ENCODE data around the gene FOXI3.

FOXI3 gene

GRCh38 chr2:88464153-88464552 is 11.7 kb upstream of the FOXI3 start:
- Mint-ChIP-seq H3K4me1 (peaks cover 6% of the 10 kb centered on the region), H3K27me3 (ENCODE audit: low read depth, poor library complexity) (peaks cover 16% of the 10 kb centered on the region), H3K27ac (no peak overlapping the region), H3K4me3 (no peak overlapping the region), H3K9me3 (no peaks in the 10 kb centered on the region), H3K36me3 (ENCODE audit: low read depth) (no peaks in the 10 kb centered on the region)
- no peak for TF ChIP-seq CTCF (IDR thresholded peaks at IDR 0.05)
- DNase-seq: no peak

- DNase-seq: no peak
- Mint-ChIP-seq H3K9me3 (no peaks in the 10 kb centered on the region), H3K27me3 (ENCODE audit: low read depth, poor library complexity) (peaks cover 29% of the 10 kb centered on the region), H3K4me1 (peaks cover 13% of the 10 kb centered on the region), H3K36me3 (ENCODE audit: low read depth) (no peaks in the 10 kb centered on the region), H3K4me3 (no peak overlapping the region), H3K27ac (peak overlapping the region; percentile 1)
- no peak for TF ChIP-seq CTCF (IDR thresholded peaks at IDR 0.05)
These were observed 6.1 kb upstream of the FOXI3 start for GRCh38 chr2:88458633-88459032.

- no peaks in the 10 kb centered on the region for H3K36me3 Mint-ChIP-seq (ENCODE audit: low read depth)
- H3K4me3 Mint-ChIP-seq: peak overlapping the region; percentile 83
- no peaks in the 10 kb centered on the region for H3K9me3 Mint-ChIP-seq
- no peak for TF ChIP-seq CTCF (IDR thresholded peaks at IDR 0.05)
- peaks cover 65% of the 10 kb centered on the region for H3K27me3 Mint-ChIP-seq (ENCODE audit: low read depth, poor library complexity)
- H3K4me1 Mint-ChIP-seq: peaks cover 9% of the 10 kb centered on the region
- peak; percentile 20 for DNase-seq
- no peak overlapping the region for H3K27ac Mint-ChIP-seq
These were observed 588 bp upstream of the FOXI3 start for GRCh38 chr2:88452980-88453582.

- no peak for TF ChIP-seq CTCF (IDR thresholded peaks at IDR 0.05)
- Mint-ChIP-seq H3K27ac (no peak overlapping the region), H3K4me3 (peak overlapping the region; percentile 80), H3K4me1 (peaks cover 6% of the 10 kb centered on the region), H3K27me3 (ENCODE audit: low read depth, poor library complexity) (peaks cover 69% of the 10 kb centered on the region), H3K9me3 (no peaks in the 10 kb centered on the region), H3K36me3 (ENCODE audit: low read depth) (no peaks in the 10 kb centered on the region)
- peak; percentile 56 for DNase-seq
These were observed 505 bp downstream of the FOXI3 start for GRCh38 chr2:88451811-88452564.

GRCh38 chr2:88450925-88451810 is 1.3 kb downstream of the FOXI3 start:
- Mint-ChIP-seq H3K4me1 (peaks cover 6% of the 10 kb centered on the region), H3K27me3 (ENCODE audit: low read depth, poor library complexity) (peaks cover 69% of the 10 kb centered on the region), H3K27ac (no peak overlapping the region), H3K9me3 (no peaks in the 10 kb centered on the region), H3K36me3 (ENCODE audit: low read depth) (no peaks in the 10 kb centered on the region), H3K4me3 (peak overlapping the region; percentile 80)
- no peak for DNase-seq
- TF ChIP-seq CTCF (IDR thresholded peaks at IDR 0.05): no peak

Measured in nephron progenitor cell (in vitro differentiated cells).